HAP-1 (cell line): ENCODE results near the gene C11orf97.

ENCODE experiments used
- DNase-seq, 2 experiments: peaks; one replicate each; pipeline ENCODE4 v3.0.0-alpha.2; 2016 to 2020; ENCODE audit warnings: low spot score in 2 of 2
- H3K27me3 ChIP-seq: fragments of 250-450 bp; sonication (Bioruptor Pico); 2 replicates; pipeline ENCODE4 v1.5.1; 2020; ENCODE audit warnings: low read depth, mild to moderate bottlenecking, moderate library complexity
- H3K36me3 ChIP-seq: fragments of 250-450 bp; sonication (Bioruptor Pico); replicated peaks from 2 replicates; pipeline ENCODE4 v1.5.1; 2020; ENCODE audit warnings: mild to moderate bottlenecking
- H3K4me1 ChIP-seq: fragments of 250-450 bp; sonication (Bioruptor Pico); 2 replicates; pipeline ENCODE4 v1.5.1; 2020; ENCODE audit warnings: mild to moderate bottlenecking
- H3K4me3 ChIP-seq: fragments of 250-450 bp; sonication (Bioruptor Pico); 2 replicates; pipeline ENCODE4 v1.5.1; 2020; ENCODE audit warnings: mild to moderate bottlenecking, moderate library complexity
- H3K9me3 ChIP-seq: fragments of 250-450 bp; sonication (Bioruptor Pico); 2 replicates; pipeline ENCODE4 v1.5.1; 2020; ENCODE audit warnings: mild to moderate bottlenecking, moderate library complexity
- in situ Hi-C: fragments of 300-500 bp; cut with MboI; formaldehyde crosslinking; loops from 3 replicates; pipeline ENCODE4 v1.14.3; 2020; ENCODE audit warnings: low sequenced_read_pairs, inconsistent platforms, mixed read lengths

C11orf97 gene

DNA sequence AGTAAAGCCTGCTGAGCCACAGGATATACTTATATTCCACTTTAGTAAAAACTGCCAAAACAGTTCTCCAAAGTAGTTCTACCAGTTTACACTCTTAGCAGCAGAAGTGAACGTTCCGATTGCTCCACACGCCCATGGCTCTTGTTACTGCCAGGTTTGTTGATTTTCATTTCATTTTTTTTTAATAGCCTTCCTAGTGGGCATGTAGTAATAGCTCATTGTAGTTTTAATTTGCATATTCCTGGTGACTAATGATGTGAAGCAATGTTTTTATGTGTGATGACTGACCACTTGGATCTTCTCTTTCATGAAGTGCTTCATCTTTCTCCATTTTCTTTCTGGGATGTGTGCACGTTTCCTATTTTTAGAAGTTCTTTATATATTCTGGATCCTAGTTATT lies 4.8 kb upstream of the C11orf97 start:
- DNase-seq = no peak
- Histone ChIP-seq H3K4me1 (no peaks in the 10 kb centered on the region), H3K27me3 (peaks cover 3% of the 10 kb centered on the region; the same call in 1 of the 2 replicates), H3K9me3 (no peaks in the 10 kb centered on the region), H3K36me3 (no peaks in the 10 kb centered on the region), H3K4me3 (no peak overlapping the region)
- in situ Hi-C loops = loop anchor here (25.0 kb wide), 1 partner anchor 620 kb away; no protein-coding TSS in a partner anchor

DNA sequence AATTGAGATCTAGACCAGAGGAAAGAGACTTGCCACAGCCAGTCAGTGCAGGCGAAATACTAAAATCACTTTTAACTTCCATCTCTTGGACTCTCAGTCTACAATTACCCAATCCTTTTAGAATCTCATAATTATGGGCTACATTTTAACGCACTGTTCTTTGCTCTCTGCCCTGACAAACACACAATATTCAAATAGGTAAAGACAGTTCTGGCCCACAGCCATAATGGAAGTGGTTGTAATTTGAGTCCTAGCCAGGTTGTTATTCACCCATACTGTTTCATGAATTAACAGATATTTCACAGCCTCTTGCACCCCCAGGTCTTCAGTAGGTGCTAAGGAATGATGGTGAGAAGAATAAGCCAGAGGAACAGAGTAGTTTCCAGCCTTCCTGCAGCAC lies 830 bp downstream of the C11orf97 start:
- no peak for DNase-seq
- no peaks in the 10 kb centered on the region for H3K9me3 ChIP-seq
- H3K4me3 ChIP-seq = no peak overlapping the region

DNA sequence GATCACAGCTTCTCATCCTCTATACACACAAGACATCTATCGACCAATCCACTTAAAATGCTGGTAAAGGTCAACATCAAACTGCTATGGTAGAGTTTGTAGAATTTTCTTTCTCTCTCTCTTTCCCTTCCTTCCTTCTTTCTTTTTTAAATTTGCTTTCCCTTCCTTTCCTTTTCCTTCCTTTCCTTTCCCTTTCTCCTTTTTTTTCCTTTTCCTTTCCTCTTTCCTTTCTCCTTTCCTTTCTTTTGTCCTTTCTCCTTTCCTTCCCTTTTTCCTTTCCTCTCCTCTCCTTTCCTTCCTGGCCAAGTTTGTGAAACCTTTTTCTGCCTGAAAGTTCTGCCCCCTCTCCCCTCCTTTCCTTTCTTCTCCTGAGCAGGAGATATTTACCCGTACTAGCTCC lies 3.1 kb downstream of the C11orf97 start:
- H3K4me1 ChIP-seq = no peaks in the 10 kb centered on the region
- no peak for DNase-seq
- no peak overlapping the region for H3K4me3 ChIP-seq
- peaks cover 18% of the 10 kb centered on the region for H3K27me3 ChIP-seq
- no peaks in the 10 kb centered on the region for H3K9me3 ChIP-seq
- H3K36me3 ChIP-seq = no peaks in the 10 kb centered on the region
- in situ Hi-C loops = loop anchor here (25.0 kb wide), 1 partner anchor 628 kb away; no protein-coding TSS in a partner anchor

More for the DNA sequence above, 830 bp downstream of the C11orf97 start:
- Histone ChIP-seq H3K36me3 (no peaks in the 10 kb centered on the region), H3K4me1 (no peaks in the 10 kb centered on the region), H3K27me3 (peaks cover 21% of the 10 kb centered on the region)
- in situ Hi-C loops = loop anchor here (25.0 kb wide), 1 partner anchor 626 kb away; no protein-coding TSS in a partner anchor

DNA sequence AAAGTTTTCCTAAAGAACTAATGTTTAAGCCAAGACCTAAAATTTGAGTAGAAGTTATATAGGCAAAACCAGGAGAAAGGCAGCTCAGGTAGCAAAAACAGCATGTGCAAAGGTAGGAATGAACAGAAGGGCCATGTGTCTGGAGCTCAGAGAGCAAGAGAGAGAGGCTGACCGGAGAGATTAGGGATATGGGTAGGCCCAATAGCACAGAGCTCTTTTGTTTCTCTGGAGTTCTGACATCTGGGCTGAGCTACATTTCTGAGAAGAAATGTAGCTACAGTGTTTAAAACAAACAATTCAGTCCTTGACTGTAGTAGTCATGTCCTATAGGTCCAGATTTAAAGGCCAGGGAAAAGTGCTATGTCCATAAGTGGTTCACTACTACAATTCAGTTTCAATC lies 4.5 kb downstream of the C11orf97 start:
- Histone ChIP-seq H3K9me3 (no peaks in the 10 kb centered on the region), H3K36me3 (no peaks in the 10 kb centered on the region), H3K4me3 (no peak overlapping the region), H3K27me3 (peaks cover 18% of the 10 kb centered on the region), H3K4me1 (no peaks in the 10 kb centered on the region)
- no peak for DNase-seq
- in situ Hi-C loops = loop anchor here (25.0 kb wide), 1 partner anchor 629 kb away; no protein-coding TSS in a partner anchor

DNA sequence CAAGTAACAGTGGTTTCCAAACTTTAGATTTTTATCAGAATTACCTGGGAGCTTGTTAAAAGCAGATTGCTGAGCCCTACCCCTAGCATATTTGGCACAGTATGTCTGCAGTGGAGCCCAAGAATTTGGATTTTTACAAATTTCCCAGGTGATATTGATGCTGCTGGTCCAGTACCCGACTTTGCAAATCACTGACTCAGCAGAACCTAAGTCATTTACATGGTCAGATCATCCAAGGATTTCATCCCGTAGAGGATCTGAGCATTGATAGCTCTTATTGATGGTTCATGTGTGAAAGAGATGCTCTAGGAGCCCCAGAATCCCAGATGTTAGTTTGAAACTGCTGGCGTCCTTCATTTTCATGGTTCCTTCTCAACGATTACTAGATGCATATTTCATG lies 6.0 kb downstream of the C11orf97 start:
- peaks cover 18% of the 10 kb centered on the region for H3K27me3 ChIP-seq
- no peaks in the 10 kb centered on the region for H3K36me3 ChIP-seq
- no peaks in the 10 kb centered on the region for H3K4me1 ChIP-seq
- no peaks in the 10 kb centered on the region for H3K9me3 ChIP-seq
- no peak overlapping the region for H3K4me3 ChIP-seq
- in situ Hi-C loops = loop anchor here (25.0 kb wide), 1 partner anchor 631 kb away; no protein-coding TSS in a partner anchor
- no peak for DNase-seq

DNA sequence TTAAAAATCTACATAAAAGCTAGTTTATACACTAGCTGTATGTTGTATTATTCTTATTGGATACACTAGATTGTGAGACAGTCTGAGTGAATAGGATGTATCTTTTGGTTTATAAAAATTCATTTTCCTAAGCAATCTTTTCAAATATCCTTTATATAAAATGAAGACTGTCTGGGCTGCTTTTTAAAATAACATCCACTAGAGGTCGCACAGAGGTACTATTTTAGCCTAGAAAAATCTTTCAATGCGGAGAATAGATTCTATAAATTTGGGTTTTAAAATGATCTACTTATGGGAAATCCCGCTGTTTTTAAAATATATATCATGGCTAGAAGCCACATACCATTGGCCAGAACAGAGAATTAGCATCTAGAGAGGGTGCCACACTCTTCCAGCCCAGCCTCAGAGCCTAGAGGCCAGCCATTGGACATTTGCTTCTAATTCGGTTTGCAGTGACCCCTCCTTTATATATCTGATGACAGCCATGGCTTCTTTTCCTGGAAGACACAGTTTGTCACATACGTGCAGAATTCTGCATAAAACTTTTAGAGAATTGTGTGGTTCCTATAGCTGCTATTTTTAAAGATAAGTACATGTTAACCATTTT lies 7.3 kb downstream of the C11orf97 start:
- no peaks in the 10 kb centered on the region for H3K4me1 ChIP-seq
- H3K9me3 ChIP-seq = no peaks in the 10 kb centered on the region
- peaks cover 18% of the 10 kb centered on the region for H3K27me3 ChIP-seq
- no peaks in the 10 kb centered on the region for H3K36me3 ChIP-seq
- in situ Hi-C loops = loop anchor here (10.0 to 25.0 kb wide), 2 partner anchors 85 to 632 kb away; no protein-coding TSS in a partner anchor
- no peak overlapping the region for H3K4me3 ChIP-seq
- DNase-seq = peak; percentile 28 to 32

DNA sequence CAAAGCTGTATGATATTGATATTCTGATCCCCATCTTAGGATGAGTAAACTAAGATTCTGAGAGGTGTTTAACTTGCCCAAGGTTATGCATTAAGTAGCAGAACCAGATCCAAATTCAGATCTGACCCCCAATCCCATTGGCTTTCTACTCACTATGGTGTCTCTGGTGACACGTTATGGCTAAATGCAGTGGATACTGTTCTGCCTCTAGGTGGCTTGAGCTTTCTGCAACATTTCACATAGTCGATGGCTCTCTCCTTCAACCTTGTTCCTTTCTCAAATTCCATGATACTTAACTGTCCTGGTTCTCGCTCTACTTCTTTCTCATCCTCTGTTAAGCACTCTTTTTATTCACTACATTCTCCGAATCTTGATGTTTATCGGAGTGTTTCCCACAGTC lies 9.4 kb downstream of the C11orf97 start:
- peaks cover 13% of the 10 kb centered on the region for H3K27me3 ChIP-seq
- in situ Hi-C loops = loop anchor here (10.0 to 25.0 kb wide), 2 partner anchors 83 to 634 kb away; no protein-coding TSS in a partner anchor
- no peak for DNase-seq
- no peaks in the 10 kb centered on the region for H3K36me3 ChIP-seq
- no peaks in the 10 kb centered on the region for H3K4me1 ChIP-seq
- no peak overlapping the region for H3K4me3 ChIP-seq
- H3K9me3 ChIP-seq = no peaks in the 10 kb centered on the region

DNA sequence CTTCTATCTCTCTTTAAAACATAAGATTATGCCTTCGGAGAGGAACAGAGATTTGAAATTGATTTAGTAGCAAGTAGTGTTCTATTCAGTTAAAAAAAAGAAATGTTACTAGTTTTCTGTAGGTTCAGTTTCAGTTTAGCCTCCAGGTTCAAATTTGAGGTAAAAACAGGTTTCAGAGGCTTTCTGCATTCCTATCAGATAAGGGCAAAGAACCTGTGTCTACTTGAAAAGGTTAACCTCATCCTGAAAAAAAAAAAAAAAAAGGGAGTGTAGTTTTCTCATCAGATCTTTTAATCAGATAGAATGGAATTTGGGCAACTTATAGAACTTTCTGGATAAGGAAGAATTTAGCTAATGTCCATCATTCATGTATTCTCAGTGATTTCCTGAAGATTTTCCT lies 12.1 kb downstream of the C11orf97 start:
- Histone ChIP-seq H3K27me3 (peaks cover 12% of the 10 kb centered on the region; the same call in 1 of the 2 replicates), H3K36me3 (no peaks in the 10 kb centered on the region), H3K4me1 (no peaks in the 10 kb centered on the region), H3K4me3 (no peak overlapping the region), H3K9me3 (no peaks in the 10 kb centered on the region)
- in situ Hi-C loops = loop anchor here (10.0 to 25.0 kb wide), 2 partner anchors 80 to 637 kb away; no protein-coding TSS in a partner anchor
- no peak for DNase-seq

DNA sequence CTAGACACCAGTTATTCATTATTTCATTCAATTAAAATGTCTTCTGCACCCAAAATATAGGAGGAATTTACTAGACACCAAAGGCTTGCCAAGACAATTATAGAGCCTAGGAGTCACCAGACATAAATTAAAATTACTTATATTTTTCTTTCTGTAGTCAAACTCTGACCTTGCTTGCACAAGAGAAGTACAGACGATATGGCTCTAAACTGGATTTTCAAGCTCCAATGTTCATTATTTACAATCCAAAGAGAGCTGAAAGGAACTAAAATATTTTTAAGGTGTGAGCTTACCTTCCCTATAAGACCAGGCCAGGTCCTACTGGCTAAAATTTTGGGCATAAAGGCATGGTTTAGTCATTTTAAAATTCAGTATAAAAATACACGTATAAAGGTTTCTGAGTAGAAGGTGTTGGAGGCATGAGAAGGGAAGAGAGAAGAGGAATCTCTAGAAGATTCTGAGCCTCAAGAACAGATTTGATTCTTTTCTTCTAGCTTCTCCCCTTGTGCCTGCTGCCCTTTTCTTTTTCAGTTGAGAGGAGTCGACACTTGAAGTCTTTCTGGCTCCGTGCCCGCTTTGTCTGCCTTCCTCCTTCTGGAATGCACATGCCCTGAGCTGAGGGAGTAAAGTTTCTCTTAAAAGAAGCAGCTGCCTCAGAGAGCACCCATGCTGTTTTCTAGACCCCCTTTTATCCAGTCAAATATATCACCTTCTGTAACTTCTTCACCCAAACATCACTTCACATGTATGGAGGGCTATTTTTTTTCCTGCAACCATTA lies 13.5 kb downstream of the C11orf97 start:
- in situ Hi-C loops = loop anchor here (10.0 kb wide), 1 partner anchor 79 kb away; no protein-coding TSS in a partner anchor
- DNase-seq = peak; percentile 18 to 67
- H3K36me3 ChIP-seq = no peaks in the 10 kb centered on the region
- H3K4me1 ChIP-seq = no peaks in the 10 kb centered on the region
- H3K9me3 ChIP-seq = no peaks in the 10 kb centered on the region
- no peak overlapping the region for H3K4me3 ChIP-seq
- H3K27me3 ChIP-seq = peaks cover 12% of the 10 kb centered on the region; the same call in 1 of the 2 replicates

DNA sequence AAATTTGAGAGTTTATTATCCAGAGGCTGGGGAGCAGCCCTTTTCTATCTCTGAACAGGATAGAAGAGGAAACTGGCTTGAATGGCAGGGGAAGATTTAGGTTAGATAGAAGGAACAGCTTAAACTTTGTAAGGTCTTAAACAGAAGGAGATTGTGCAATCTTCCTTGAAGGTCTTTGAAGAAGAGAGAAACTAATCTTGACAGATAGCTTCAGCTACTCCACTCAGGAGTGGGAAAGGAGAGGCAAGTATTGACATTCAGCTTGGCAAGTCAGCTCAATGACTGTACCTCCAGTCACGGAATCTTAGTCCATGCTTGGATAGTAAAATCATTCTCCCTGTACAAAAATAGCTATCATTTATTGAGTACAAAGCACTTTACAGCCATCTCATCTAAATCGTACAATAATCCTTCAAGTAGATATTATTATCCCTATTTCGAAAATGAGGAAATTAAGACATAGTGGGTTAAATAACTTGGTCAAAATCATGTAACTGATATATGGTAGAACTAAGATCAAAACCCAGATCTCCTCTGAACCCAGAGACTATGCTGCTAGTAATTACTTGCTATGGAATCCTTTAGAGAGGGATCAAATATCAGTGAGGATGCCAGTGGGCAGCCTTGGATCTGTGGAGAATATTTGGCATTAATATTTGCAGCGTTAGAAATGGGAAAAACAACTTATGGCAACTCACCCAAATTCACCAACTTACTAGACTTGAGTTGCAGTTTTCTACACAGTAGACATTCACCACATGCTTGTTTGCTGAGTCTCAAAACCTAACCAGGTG lies 14.6 kb downstream of the C11orf97 start:
- Histone ChIP-seq H3K27me3 (peaks cover 12% of the 10 kb centered on the region; the same call in 1 of the 2 replicates), H3K4me1 (no peaks in the 10 kb centered on the region), H3K4me3 (no peak overlapping the region), H3K9me3 (no peaks in the 10 kb centered on the region), H3K36me3 (no peaks in the 10 kb centered on the region)
- in situ Hi-C loops = loop anchor here (10.0 kb wide), 1 partner anchor 78 kb away; no protein-coding TSS in a partner anchor
- no peak for DNase-seq

DNA sequence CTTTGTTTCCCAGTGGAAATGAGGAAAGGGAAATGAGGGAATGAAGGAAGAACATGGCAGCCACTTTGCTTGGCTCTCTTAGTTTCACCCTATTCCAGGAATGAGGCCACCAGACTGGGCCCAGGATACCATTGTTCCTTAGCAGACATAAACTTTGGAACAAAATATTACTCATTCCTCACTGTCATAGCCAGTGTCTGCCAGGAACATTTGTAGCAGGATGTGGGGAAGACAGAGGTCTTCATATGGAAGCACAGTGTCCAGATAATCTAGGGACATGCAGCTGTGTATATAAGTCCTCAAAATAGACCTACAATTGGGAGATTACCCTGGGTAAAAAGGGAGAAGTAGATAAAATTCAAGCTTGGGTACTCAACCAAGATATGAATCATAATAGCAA lies 16.3 kb downstream of the C11orf97 start:
- DNase-seq = no peak
- Histone ChIP-seq H3K27me3 (peaks cover 17% of the 10 kb centered on the region), H3K9me3 (no peaks in the 10 kb centered on the region), H3K4me1 (no peaks in the 10 kb centered on the region), H3K4me3 (no peak overlapping the region), H3K36me3 (no peaks in the 10 kb centered on the region)
- in situ Hi-C loops = loop anchor here (10.0 kb wide), 1 partner anchor 76 kb away; no protein-coding TSS in a partner anchor

DNA sequence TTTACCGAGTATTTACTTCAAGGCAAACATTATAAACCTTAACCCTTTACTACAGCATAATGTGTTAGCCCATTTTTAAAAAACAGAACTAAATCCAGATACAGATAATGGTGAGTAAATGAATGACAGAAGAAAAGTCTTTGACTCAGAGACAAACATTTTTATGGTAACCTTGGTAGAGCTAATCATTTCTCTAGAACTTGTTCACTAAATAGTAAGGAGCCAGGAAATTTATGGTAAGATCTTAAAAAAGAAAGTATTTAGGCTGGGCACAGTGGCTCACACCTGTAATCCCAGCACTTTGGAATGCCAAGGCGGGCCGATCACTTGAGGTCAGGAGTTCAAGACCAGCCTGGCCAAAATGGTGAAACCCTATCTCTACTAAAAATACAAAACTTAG lies 19.9 kb downstream of the C11orf97 start:
- no peak for DNase-seq
- Histone ChIP-seq H3K9me3 (no peaks in the 10 kb centered on the region), H3K4me1 (no peaks in the 10 kb centered on the region), H3K4me3 (no peak overlapping the region), H3K36me3 (no peaks in the 10 kb centered on the region), H3K27me3 (peaks cover 17% of the 10 kb centered on the region)
- in situ Hi-C loops = no loop called here

DNA sequence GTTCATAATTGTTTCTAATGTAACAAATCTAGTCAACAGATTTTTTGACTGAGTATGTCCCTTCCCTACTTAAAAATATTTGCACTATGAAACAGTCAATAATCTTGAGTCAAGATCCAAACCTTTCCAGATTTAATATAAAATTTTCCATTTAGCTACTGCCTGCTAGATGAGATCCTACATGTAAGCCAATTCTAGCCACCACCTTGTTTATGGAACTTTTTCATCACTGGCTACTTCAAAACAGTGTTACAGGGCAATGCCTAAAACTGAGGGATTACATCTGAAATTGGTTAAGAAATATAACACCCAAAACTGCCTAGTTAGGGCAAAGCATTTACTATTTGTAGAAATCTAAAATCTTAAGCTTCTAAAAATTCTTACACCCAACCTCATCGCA lies 20.9 kb downstream of the C11orf97 start:
- in situ Hi-C loops = no loop called here
- H3K4me3 ChIP-seq = no peak overlapping the region
- DNase-seq = no peak
- no peaks in the 10 kb centered on the region for H3K36me3 ChIP-seq
- no peaks in the 10 kb centered on the region for H3K4me1 ChIP-seq
- no peaks in the 10 kb centered on the region for H3K9me3 ChIP-seq
- peaks cover 16% of the 10 kb centered on the region for H3K27me3 ChIP-seq
